Smooth muscle cell (in vitro differentiated cells): ENCODE results near the gene RAB11FIP4. TPM values are rescaled to one million over a fixed set of nuclear protein-coding genes. Genes with fewer than 3 reads are reported as not detected.

Experiments
- DNase-seq: peaks from one replicate; lab custom pipeline; 2025; ENCODE audit not compliant: unreplicated experiment; lab: John Stamatoyannopoulos, UW
- H2AFZ ChIP-seq: fragments of 200-600 bp; sonication (generic); 2 replicates; pipeline ENCODE4 v1.6.0; 2016; ENCODE audit warnings: antibody characterized with exemption, low read depth, mild to moderate bottlenecking
- H3F3A ChIP-seq: fragments of 200-600 bp; sonication (generic); 2 replicates; pipeline ENCODE4 v1.6.0; 2017; ENCODE audit warnings: antibody characterized with exemption, low read depth
- H3K27ac ChIP-seq: fragments of 200-600 bp; sonication (generic); 2 replicates; pipeline ENCODE4 v1.5.1; 2016; ENCODE audit warnings: low read depth, mild to moderate bottlenecking
- H3K27me3 ChIP-seq: fragments of 200-600 bp; sonication (generic); 2 replicates; pipeline ENCODE4 v1.6.1; 2016; ENCODE audit warnings: low read depth, mild to moderate bottlenecking
- H3K36me3 ChIP-seq: fragments of 200-600 bp; sonication (generic); 2 replicates; pipeline ENCODE4 v1.5.1; 2016; ENCODE audit warnings: low read depth
- H3K4me1 ChIP-seq: fragments of 200-600 bp; sonication (generic); 2 replicates; pipeline ENCODE4 v1.5.1; 2016; ENCODE audit warnings: low read depth
- H3K4me2 ChIP-seq: fragments of 200-600 bp; sonication (generic); 2 replicates; pipeline ENCODE4 v1.6.0; 2016; ENCODE audit warnings: mild to moderate bottlenecking
- H3K4me3 ChIP-seq: fragments of 200-600 bp; sonication (generic); 2 replicates; pipeline ENCODE4 v1.5.1; 2016; ENCODE audit warnings: mild to moderate bottlenecking
- H3K79me2 ChIP-seq: fragments of 200-600 bp; sonication (generic); 2 replicates; pipeline ENCODE4 v1.6.0; 2016; ENCODE audit warnings: low read depth, mild to moderate bottlenecking
- H3K9ac ChIP-seq: fragments of 200-600 bp; sonication (generic); 2 replicates; pipeline ENCODE4 v1.6.0; 2016; ENCODE audit warnings: low read depth
- H3K9me3 ChIP-seq: fragments of 200-600 bp; sonication (generic); replicated peaks from 2 replicates; pipeline ENCODE4 v1.5.1; 2016; ENCODE audit warnings: low read depth
- H4K20me1 ChIP-seq: fragments of 200-600 bp; sonication (generic); 2 replicates; pipeline ENCODE4 v1.6.0; 2016; ENCODE audit warnings: low read depth
- WGBS: methylation state at CpG from one replicate; pipeline ENCODE4 v1.1.7; 2016; ENCODE audit warnings: low lambda C conversion rate; 5-methylcytosine and 5-hydroxymethylcytosine counted together
- polyA plus RNA-seq: library from polyadenylated mRNA; unstranded; fragments of >200 nt; fragmentation: Nextera tagmentation; extraction: Ambion mirVana; gene quantifications from 2 replicates; pipeline ENCODE4 v1.2.1, GENCODE V29; 2016
- total RNA-seq: library from RNA; depleted of rRNA; stranded (reverse); fragments of >200 nt; gene quantifications from 2 replicates; pipeline ENCODE4 v1.2.3, GENCODE V29; 2014
- TF ChIP-seq, protein P1 (sequence below): fragments of 200-600 bp; sonication (generic); IDR thresholded peaks from 2 replicates; pipeline ENCODE4 v1.5.1; 2017; ENCODE audit warnings: borderline replicate concordance, mild to moderate bottlenecking, antibody characterized with exemption; ENCODE audit not compliant: insufficient read depth, poor library complexity, severe bottlenecking

The RAB11FIP4 gene
- total and polyA plus RNA-seq, 2 experiments from 2014 or later = 0.42 to 2.9 TPM

DNA sequence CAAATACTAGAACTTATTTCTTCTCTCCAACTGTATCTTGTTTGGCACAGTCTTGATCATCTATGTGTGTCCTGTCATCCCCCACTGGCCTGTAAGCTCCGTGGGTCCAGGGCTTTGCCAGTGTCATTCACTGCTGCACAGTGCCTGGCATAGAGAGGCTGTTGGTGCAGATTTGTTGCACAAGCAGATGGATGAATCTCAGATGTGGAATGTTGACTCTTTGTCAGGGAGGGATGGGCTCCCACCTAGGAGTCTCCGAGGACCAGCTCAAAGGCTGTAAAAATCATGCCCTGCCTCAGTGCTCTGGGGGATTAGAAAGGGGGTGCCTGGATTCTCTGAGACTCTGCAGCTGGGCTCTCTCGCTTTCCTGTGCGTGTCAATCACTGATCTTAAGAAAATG, 60.6 kb downstream of the RAB11FIP4 start:
- 80% methylated on average over 4 of the region's 4 CpGs for WGBS

DNA sequence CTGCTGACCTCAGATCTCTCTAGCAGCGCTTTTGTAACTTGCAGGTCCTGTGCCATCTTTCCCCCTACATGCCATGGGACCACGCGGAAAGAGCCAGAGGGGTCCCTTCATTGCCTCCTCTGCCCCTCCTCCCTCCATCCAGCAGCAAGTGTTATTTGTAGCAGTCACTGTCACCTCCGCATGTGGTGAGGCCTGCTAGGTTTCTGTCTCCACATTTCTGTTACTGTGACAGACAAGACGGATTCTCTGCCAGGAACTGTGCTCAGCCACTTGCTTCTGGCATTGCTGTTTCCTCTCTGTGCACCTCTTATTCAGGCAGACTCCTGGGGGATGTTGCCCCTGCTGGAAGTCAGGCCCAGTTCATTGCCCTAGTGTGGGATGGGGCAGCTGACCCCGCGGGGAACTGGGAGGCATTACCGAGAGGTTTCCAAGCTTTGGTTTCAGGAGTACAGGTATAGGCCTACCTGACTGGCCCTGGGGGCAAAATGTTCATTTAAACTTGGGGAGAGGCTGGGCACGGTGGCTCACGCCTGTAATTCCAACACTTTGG, 61.2 kb downstream of the RAB11FIP4 start:
- H3K4me1 ChIP-seq = no peaks in the 10 kb centered on the region
- no peaks in the 10 kb centered on the region for H3K79me2 ChIP-seq
- H3K4me3 ChIP-seq = no peak overlapping the region
- H3F3A ChIP-seq = no peaks in the 10 kb centered on the region
- H3K27me3 ChIP-seq = no peaks in the 10 kb centered on the region
- TF ChIP-seq, protein P1, sequence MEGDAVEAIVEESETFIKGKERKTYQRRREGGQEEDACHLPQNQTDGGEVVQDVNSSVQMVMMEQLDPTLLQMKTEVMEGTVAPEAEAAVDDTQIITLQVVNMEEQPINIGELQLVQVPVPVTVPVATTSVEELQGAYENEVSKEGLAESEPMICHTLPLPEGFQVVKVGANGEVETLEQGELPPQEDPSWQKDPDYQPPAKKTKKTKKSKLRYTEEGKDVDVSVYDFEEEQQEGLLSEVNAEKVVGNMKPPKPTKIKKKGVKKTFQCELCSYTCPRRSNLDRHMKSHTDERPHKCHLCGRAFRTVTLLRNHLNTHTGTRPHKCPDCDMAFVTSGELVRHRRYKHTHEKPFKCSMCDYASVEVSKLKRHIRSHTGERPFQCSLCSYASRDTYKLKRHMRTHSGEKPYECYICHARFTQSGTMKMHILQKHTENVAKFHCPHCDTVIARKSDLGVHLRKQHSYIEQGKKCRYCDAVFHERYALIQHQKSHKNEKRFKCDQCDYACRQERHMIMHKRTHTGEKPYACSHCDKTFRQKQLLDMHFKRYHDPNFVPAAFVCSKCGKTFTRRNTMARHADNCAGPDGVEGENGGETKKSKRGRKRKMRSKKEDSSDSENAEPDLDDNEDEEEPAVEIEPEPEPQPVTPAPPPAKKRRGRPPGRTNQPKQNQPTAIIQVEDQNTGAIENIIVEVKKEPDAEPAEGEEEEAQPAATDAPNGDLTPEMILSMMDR = no peak
- H2AFZ ChIP-seq = no peak overlapping the region
- no peak overlapping the region for H3K27ac ChIP-seq
- no peak overlapping the region for H3K9ac ChIP-seq
- WGBS = 86% methylated on average over 10 of the region's 10 CpGs
- H3K9me3 ChIP-seq = no peaks in the 10 kb centered on the region
- no peak overlapping the region for H3K4me2 ChIP-seq
- no peaks in the 10 kb centered on the region for H3K36me3 ChIP-seq
- no peak for DNase-seq
- no peaks in the 10 kb centered on the region for H4K20me1 ChIP-seq

More for the DNA sequence above, 60.6 kb downstream of the RAB11FIP4 start:
- H3K27me3 ChIP-seq = no peaks in the 10 kb centered on the region
- no peak overlapping the region for H2AFZ ChIP-seq
- TF ChIP-seq, protein P1 = no peak
- no peaks in the 10 kb centered on the region for H4K20me1 ChIP-seq
- no peaks in the 10 kb centered on the region for H3F3A ChIP-seq
- no peak overlapping the region for H3K9ac ChIP-seq
- no peak overlapping the region for H3K4me2 ChIP-seq
- H3K4me1 ChIP-seq = no peaks in the 10 kb centered on the region
- no peak for DNase-seq
- no peaks in the 10 kb centered on the region for H3K79me2 ChIP-seq
- no peak overlapping the region for H3K27ac ChIP-seq
- no peaks in the 10 kb centered on the region for H3K9me3 ChIP-seq
- no peak overlapping the region for H3K4me3 ChIP-seq
- H3K36me3 ChIP-seq = no peaks in the 10 kb centered on the region

DNA sequence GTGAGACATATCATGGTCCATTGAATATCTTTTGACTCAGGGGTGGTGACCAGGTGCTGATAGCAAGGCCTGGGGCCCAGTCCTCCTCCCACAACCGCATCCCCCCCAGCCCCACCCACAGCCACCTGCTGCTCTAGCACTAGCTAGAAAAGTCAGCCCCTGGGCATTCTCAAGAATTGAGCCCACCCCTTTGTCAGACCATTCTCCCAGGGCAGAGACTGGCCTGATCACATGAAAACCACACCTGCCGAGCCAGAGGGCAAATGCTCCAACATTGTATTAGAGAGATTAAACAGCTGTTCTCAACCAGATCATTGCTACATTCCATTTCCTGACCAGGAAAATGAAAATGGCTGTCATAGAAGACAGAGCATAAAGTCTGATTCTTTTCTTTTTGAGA, 62.4 kb downstream of the RAB11FIP4 start:
- WGBS = 86% methylated on average over 2 of the region's 2 CpGs
- Histone ChIP-seq H3K9ac (no peak overlapping the region), H3K4me1 (no peaks in the 10 kb centered on the region), H3K27ac (no peak overlapping the region), H2AFZ (no peak overlapping the region), H4K20me1 (no peaks in the 10 kb centered on the region), H3K4me2 (no peak overlapping the region), H3K9me3 (no peaks in the 10 kb centered on the region), H3K36me3 (no peaks in the 10 kb centered on the region), H3K27me3 (no peaks in the 10 kb centered on the region), H3K4me3 (no peak overlapping the region), H3F3A (no peaks in the 10 kb centered on the region), H3K79me2 (no peaks in the 10 kb centered on the region)
- TF ChIP-seq, protein P1 = no peak
- DNase-seq = no peak

DNA sequence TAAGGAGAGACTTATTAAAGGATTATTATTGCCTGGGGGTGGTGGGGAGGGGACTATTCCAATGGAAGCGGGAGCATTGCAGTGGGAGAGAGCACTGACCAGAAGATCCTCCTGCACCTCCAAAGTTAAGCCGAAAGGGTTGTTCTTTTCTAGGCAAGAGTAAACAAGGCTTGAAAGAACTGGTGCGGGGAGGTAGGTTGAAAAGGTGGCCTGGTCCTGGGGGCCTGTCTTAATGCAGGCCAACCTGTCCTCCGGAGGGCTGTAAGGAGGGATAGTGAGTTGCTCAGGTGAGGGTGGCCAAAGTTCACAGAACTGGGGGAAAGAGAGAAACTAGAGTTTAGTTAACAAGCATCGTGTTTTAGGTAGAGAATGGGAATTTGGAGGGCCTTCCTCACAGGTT, 65.3 kb downstream of the RAB11FIP4 start:
- DNase-seq = no peak

More for the DNA sequence above, 65.3 kb downstream of the RAB11FIP4 start:
- Histone ChIP-seq H3K4me1 (no peaks in the 10 kb centered on the region), H3K4me3 (no peak overlapping the region), H3K4me2 (no peak overlapping the region), H2AFZ (no peak overlapping the region), H3K9me3 (no peaks in the 10 kb centered on the region), H3K36me3 (no peaks in the 10 kb centered on the region), H3K27ac (no peak overlapping the region), H3K27me3 (no peaks in the 10 kb centered on the region), H4K20me1 (no peaks in the 10 kb centered on the region), H3K79me2 (no peaks in the 10 kb centered on the region), H3K9ac (no peak overlapping the region), H3F3A (no peaks in the 10 kb centered on the region)
- WGBS = 90% methylated on average over 5 of the region's 5 CpGs
- TF ChIP-seq, protein P1 = no peak
